ENCODE results near the gene KCNQ2.

- TF ChIP-seq, protein P1, sequence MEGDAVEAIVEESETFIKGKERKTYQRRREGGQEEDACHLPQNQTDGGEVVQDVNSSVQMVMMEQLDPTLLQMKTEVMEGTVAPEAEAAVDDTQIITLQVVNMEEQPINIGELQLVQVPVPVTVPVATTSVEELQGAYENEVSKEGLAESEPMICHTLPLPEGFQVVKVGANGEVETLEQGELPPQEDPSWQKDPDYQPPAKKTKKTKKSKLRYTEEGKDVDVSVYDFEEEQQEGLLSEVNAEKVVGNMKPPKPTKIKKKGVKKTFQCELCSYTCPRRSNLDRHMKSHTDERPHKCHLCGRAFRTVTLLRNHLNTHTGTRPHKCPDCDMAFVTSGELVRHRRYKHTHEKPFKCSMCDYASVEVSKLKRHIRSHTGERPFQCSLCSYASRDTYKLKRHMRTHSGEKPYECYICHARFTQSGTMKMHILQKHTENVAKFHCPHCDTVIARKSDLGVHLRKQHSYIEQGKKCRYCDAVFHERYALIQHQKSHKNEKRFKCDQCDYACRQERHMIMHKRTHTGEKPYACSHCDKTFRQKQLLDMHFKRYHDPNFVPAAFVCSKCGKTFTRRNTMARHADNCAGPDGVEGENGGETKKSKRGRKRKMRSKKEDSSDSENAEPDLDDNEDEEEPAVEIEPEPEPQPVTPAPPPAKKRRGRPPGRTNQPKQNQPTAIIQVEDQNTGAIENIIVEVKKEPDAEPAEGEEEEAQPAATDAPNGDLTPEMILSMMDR (IDR thresholded peaks at IDR 0.05): no peak
- no peak for TF ChIP-seq POLR2AphosphoS5 (IDR thresholded peaks at IDR 0.05)
Observed at GRCh38 chr20:63413323-63413722, 59.1 kb downstream of the KCNQ2 start.

Measured in prostate gland (tissue), 2 donors.